Measurements from ENCODE around the gene LONP1.
A peak's percentile ranks its signal among the peaks of the same experiment; 100 is the strongest.

DNA sequence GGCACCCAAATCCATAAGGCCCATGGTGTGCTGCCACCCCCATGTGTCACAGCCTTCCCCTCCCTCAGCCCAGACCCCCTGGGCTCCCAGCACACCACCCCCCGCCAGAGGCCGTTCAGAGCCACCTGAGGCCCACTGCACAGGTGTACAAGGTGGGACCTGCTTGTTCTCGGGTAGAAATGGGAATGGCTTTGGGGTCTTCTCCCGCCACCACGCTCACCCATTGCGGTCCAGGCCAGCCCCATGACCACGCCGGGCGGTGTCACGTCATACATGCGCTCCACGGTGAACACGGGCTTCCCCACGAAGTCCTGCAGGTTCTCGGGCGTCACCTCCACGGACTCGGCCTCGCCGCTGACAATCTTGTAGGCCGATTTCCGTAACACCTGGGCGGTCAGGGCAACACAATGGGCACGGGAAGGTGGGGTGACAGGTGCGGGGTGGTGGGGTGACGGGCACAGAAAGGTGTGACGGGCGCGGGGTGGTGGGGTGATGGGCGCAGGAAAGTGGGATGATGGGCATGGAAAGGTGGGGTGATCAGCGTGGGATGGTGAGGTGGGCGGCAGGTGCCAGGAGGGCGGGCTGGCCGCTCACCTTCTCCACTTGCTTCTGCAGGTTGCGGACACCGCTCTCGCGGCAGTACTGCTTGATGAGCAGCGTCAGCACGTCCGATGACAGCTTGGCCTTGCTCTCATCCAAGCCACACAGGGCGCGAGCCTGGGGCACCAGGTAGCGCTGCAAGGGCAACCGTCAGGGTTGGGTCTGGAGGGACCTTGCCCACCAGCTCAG lies 25.6 kb downstream of the LONP1 start:
- TF ChIP-seq CTCF (IDR thresholded peaks at IDR 0.05 in 8 of 11, conservative IDR thresholded peaks at IDR 0.05 in 3 of 11) (no peak), POLR2A (IDR thresholded peaks at IDR 0.05) (no peak), POLR2AphosphoS5 (IDR thresholded peaks at IDR 0.05) (peak in 2 of 3 donors; percentile 23 to 51)
